NCI-H1105 (cell line): Measurements from ENCODE around the gene ZNF619.

Source experiments
- DNase-seq: peaks from one replicate; lab custom pipeline; 2025; lab: John Stamatoyannopoulos, UW

ZNF619 gene

GRCh38 chr3:40534283-40534682, 57.4 kb downstream of the ZNF619 start:
- no peak for DNase-seq
